OCI-LY7 (cell line): Measurements from ENCODE around the gene UBN1. TPM values are rescaled to one million over a fixed set of nuclear protein-coding genes. Genes with fewer than 3 reads are reported as not detected.
"Not testable (repeated sequence)": the region's sequence is repeated elsewhere in the genome, so short reads cannot be mapped to it uniquely, and the experiment has no call there.

Source experiments
- BruUV-seq: library from RNA; stranded (reverse); fragments of 400-500 nt; replicated peaks from 2 replicates; lab custom pipeline; 2021; lab: Mats Ljungman, UMichigan
- CTCF ChIA-PET: fragments of 300-600 bp; sonication (Branson Sonifier 250); formaldehyde crosslinking; loops from one replicate; lab custom pipeline; 2022; ENCODE audit warnings: antibody characterized with exemption; ENCODE audit not compliant: unreplicated experiment; lab: Charles Lee
- POLR2A ChIA-PET: fragments of 300-600 bp; sonication (Branson Sonifier 250); formaldehyde crosslinking; loops from one replicate; lab custom pipeline; 2022; ENCODE audit warnings: antibody characterized with exemption; lab: Charles Lee
- DNase-seq: peaks from one replicate; pipeline ENCODE4 v3.0.0-alpha.2; 2015; ENCODE audit warnings: low spot score
- H2AFZ ChIP-seq: fragments of 200-600 bp; sonication (generic), shearing (Covaris generic); 2 replicates; pipeline ENCODE4 v1.6.1; 2014; ENCODE audit warnings: mild to moderate bottlenecking, antibody characterized with exemption, low read length, moderate library complexity
- H3K27ac ChIP-seq: fragments of 200-600 bp; sonication (generic); 2 replicates; pipeline ENCODE4 v1.5.1; 2014; ENCODE audit warnings: mixed run types, low read depth, mild to moderate bottlenecking, moderate library complexity, low read length, inconsistent platforms; ENCODE audit not compliant: poor library complexity, severe bottlenecking
- H3K36me3 ChIP-seq: fragments of 200-600 bp; sonication (generic); 2 replicates; pipeline ENCODE4 v1.6.1; 2014; ENCODE audit warnings: mild to moderate bottlenecking, antibody characterized with exemption, low read length, moderate library complexity, mixed read lengths; ENCODE audit not compliant: insufficient read depth
- H3K4me1 ChIP-seq: fragments of 200-600 bp; sonication (generic); 2 replicates; pipeline ENCODE4 v1.5.1; 2014; ENCODE audit warnings: mild to moderate bottlenecking, low read length; ENCODE audit not compliant: insufficient read depth, poor library complexity, severe bottlenecking
- H3K4me2 ChIP-seq: fragments of 200-600 bp; sonication (generic); 2 replicates; pipeline ENCODE4 v1.6.1; 2014; ENCODE audit warnings: mild to moderate bottlenecking, low read length
- H3K4me3 ChIP-seq: fragments of 200-600 bp; sonication (generic); 2 replicates; pipeline ENCODE4 v1.5.1; 2014; ENCODE audit warnings: mild to moderate bottlenecking, low read depth, low read length; ENCODE audit not compliant: poor library complexity, severe bottlenecking
- H3K79me2 ChIP-seq: fragments of 200-600 bp; sonication (generic); 2 replicates; pipeline ENCODE4 v1.6.1; 2016; ENCODE audit warnings: low read depth, mild to moderate bottlenecking, low read length, moderate library complexity, mixed read lengths; ENCODE audit not compliant: insufficient read depth
- H3K9me2 ChIP-seq: fragments of 200-600 bp; sonication (generic); 2 replicates; pipeline ENCODE4 v1.6.1; 2016; ENCODE audit warnings: mild to moderate bottlenecking, low read length, mixed read lengths; ENCODE audit not compliant: insufficient read depth
- H3K9me3 ChIP-seq: fragments of 200-600 bp; sonication (generic); 2 replicates; pipeline ENCODE4 v1.6.1; 2014; ENCODE audit warnings: mild to moderate bottlenecking, mixed run types, low read length, mixed read lengths
- H4K20me1 ChIP-seq: fragments of 200-600 bp; sonication (generic); 2 replicates; pipeline ENCODE4 v1.6.1; 2014; ENCODE audit warnings: mild to moderate bottlenecking, antibody characterized with exemption, low read length, moderate library complexity, mixed read lengths; ENCODE audit not compliant: insufficient read depth
- EZH2phosphoT487 ChIP-seq: fragments of 200-600 bp; sonication (generic); IDR thresholded peaks from 2 replicates; pipeline ENCODE4 v1.6.1; 2018; ENCODE audit warnings: low read depth, borderline replicate concordance, mild to moderate bottlenecking, mixed run types, antibody characterized with exemption, low read length, moderate library complexity, mixed read lengths
- intact Hi-C: fragments of 100-400 bp; cut with micrococcal nuclease; formaldehyde crosslinking; loops from one replicate; pipeline ENCODE4 v1.10.0; 2022; ENCODE audit not compliant: unreplicated experiment
- total RNA-seq, 2 experiments: library from RNA; depleted of rRNA in 1 of 2; stranded (reverse); fragments of >200 nt in 1 of 2; shearing (Covaris generic) in 1 of 2; gene quantifications; 2 replicates each; pipeline ENCODE4 v1.2.3, GENCODE V29; 2014 to 2022
- TF ChIP-seq, protein P1 (sequence below): fragments of 200-600 bp; sonication (generic); conservative IDR thresholded peaks from 2 replicates; pipeline ENCODE4 v1.5.1; 2014; ENCODE audit warnings: mild to moderate bottlenecking, antibody characterized with exemption, low read length, moderate library complexity, mixed read lengths

UBN1 gene
- total RNA-seq, 2 experiments from 2014 or later = 37.2 to 53.0 TPM

DNA sequence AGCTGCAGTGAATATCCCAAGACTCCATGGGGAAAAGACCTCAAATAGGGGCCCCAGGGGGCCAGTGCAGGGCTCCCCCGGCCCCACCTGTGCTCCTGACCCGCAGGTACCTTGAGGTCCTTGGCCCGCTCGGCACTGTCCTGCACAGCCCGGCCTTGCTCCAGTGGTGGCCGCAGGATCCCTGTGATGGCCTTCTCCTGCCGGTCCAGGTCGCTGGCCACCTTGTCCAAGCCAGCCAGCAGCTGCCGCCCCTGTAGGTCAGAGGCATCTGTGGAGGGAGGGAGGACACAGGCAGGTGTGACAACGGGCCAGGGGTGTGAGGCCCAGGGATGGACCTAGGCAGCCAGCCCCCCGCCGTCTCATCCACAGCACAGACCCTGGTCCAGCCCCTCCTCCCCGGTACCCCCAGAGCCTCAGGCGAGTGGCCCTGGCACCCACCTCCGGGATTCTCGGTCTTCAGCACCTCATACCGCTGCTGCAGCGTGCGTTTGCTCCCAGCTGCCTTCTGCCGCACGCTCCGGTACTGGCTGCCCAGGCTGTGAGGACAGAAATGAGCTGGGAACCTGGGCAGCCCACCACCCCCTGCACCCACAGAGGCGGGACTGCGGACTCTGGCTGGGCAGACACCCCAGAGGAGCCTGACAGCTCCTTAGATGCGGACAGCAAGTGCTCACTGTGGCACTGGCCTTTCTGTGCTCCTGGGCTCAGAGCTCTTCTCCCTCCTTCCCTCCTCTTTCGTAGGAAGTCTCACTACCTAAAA is 46.0 kb downstream of the UBN1 start:
- POLR2A ChIA-PET = no interaction called here
- Histone ChIP-seq H2AFZ (no peak overlapping the region), H3K4me1 (no peaks in the 10 kb centered on the region), H3K36me3 (no peaks in the 10 kb centered on the region), H3K4me3 (no peak overlapping the region), H3K9me2 (no peaks in the 10 kb centered on the region), H3K4me2 (no peak overlapping the region), H3K27ac (no peak overlapping the region), H3K79me2 (no peaks in the 10 kb centered on the region), H4K20me1 (no peaks in the 10 kb centered on the region), H3K9me3 (no peaks in the 10 kb centered on the region)
- DNase-seq = no peak
- CTCF ChIA-PET = no interaction called here
- intact Hi-C loops = no loop called here
- no TSS peak for BruUV-seq
- TF ChIP-seq EZH2phosphoT487 = no peak
- TF ChIP-seq, protein P1, sequence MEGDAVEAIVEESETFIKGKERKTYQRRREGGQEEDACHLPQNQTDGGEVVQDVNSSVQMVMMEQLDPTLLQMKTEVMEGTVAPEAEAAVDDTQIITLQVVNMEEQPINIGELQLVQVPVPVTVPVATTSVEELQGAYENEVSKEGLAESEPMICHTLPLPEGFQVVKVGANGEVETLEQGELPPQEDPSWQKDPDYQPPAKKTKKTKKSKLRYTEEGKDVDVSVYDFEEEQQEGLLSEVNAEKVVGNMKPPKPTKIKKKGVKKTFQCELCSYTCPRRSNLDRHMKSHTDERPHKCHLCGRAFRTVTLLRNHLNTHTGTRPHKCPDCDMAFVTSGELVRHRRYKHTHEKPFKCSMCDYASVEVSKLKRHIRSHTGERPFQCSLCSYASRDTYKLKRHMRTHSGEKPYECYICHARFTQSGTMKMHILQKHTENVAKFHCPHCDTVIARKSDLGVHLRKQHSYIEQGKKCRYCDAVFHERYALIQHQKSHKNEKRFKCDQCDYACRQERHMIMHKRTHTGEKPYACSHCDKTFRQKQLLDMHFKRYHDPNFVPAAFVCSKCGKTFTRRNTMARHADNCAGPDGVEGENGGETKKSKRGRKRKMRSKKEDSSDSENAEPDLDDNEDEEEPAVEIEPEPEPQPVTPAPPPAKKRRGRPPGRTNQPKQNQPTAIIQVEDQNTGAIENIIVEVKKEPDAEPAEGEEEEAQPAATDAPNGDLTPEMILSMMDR = no peak

DNA sequence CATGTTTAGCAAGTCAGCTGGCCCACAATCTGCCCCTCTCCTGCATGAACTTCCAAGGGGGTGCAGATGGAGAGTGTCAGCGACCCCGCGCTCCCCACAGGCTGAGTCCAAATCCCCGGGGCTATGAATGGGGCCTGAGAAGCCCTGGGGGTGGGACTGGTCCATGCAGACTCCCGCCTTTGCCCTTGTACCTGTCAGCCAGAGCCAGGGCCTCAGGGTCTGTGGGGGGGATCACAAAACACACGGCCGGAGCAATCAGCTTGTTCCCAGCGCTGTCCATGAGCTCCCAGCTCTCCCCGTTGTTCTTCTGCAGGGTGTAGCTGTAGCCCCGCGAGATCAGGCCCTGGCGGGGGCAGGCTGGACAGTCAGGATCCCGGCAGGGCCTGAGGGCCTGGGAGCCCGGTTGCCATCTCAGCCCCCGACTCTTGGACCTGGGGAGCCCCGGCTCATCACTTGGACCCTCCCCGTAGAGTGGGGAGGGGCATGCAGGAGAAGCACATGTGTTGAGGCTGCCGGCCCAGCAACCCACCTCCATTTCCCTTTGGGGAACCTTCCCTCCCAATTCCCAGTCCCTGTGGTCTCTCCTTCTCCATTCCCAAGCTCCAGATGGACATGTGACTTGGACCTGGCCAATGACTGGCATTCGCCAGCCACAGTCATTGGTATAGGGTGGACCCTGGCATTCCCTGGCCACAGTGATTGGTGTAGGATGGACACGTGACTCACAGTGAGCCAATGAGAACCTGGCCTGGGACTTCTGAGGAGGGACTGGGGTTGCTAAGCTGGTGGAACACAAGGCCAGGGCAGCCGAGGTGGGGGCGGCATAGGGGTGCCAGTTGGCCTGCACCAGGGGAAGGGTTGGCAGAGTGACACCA is 47.2 kb downstream of the UBN1 start:
- no TSS peak for BruUV-seq
- no peak overlapping the region for H3K4me3 ChIP-seq
- no peak for DNase-seq
- no peaks in the 10 kb centered on the region for H3K4me1 ChIP-seq
- H3K36me3 ChIP-seq = no peaks in the 10 kb centered on the region
- intact Hi-C loops = no loop called here
- no peak overlapping the region for H3K27ac ChIP-seq
- CTCF ChIA-PET = no interaction called here
- POLR2A ChIA-PET = no interaction called here
- no peaks in the 10 kb centered on the region for H4K20me1 ChIP-seq
- no peak overlapping the region for H3K4me2 ChIP-seq
- H3K9me2 ChIP-seq = no peaks in the 10 kb centered on the region
- no peaks in the 10 kb centered on the region for H3K9me3 ChIP-seq
- no peaks in the 10 kb centered on the region for H3K79me2 ChIP-seq
- no peak overlapping the region for H2AFZ ChIP-seq
- no peak for TF ChIP-seq EZH2phosphoT487
- TF ChIP-seq, protein P1 = no peak

DNA sequence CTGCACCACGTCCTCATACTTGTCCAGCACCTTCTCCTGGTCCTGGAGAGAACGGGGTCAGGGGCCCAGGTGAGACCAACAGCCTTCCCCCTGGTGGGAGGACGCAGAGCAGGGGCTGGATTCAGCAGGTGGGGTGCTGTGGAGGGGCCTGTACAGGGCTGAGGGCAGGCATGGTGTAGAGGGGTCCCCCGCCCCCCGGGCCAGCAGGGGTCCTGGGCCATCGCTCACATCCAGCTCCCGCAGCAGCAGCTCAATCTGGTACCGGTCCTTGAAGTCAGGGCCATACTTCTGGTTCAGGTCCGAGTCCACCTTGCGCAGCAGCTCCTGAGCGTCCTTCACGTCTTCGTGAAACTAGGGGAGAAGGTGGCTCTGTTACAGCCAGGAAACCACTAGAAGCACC is 48.1 kb downstream of the UBN1 start:
- DNase-seq = no peak
- intact Hi-C loops = no loop called here
- no peak overlapping the region for H2AFZ ChIP-seq
- no peak for TF ChIP-seq EZH2phosphoT487
- TF ChIP-seq, protein P1 = no peak
- ChIA-PET POLR2A (no interaction called here), CTCF (no interaction called here)
- no peaks in the 10 kb centered on the region for H3K9me3 ChIP-seq
- BruUV-seq = no TSS peak
- no peaks in the 10 kb centered on the region for H3K4me1 ChIP-seq
- no peak overlapping the region for H3K4me2 ChIP-seq
- no peaks in the 10 kb centered on the region for H3K79me2 ChIP-seq
- H3K4me3 ChIP-seq = no peak overlapping the region
- H4K20me1 ChIP-seq = no peaks in the 10 kb centered on the region
- H3K27ac ChIP-seq = no peak overlapping the region
- H3K36me3 ChIP-seq = no peaks in the 10 kb centered on the region
- no peaks in the 10 kb centered on the region for H3K9me2 ChIP-seq

GRCh38 chr16:4896761-4897160 is 49.5 kb downstream of the UBN1 start:
- H3K79me2 ChIP-seq, BruUV-seq, POLR2A ChIA-PET, DNase-seq, H3K4me1 ChIP-seq, H3K9me2 ChIP-seq, H3K27ac ChIP-seq, H2AFZ ChIP-seq, H4K20me1 ChIP-seq, H3K4me3 ChIP-seq, H3K4me2 ChIP-seq, H3K36me3 ChIP-seq, CTCF ChIA-PET, intact Hi-C loops, H3K9me3 ChIP-seq: not testable (repeated sequence)
